MM.1S (cell line): ENCODE results near the gene GALM.

Source experiments
- DNase-seq: peaks from one replicate; pipeline ENCODE4 v3.0.0-alpha.2; 2015
- H2AFZ ChIP-seq: fragments of 300-600 bp; sonication (generic); 2 replicates; pipeline ENCODE4 v1.6.0; 2016; ENCODE audit warnings: antibody characterized with exemption, low read length
- H3F3A ChIP-seq: fragments of 300-600 bp; sonication (generic); 2 replicates; pipeline ENCODE4 v1.6.1; 2016; ENCODE audit warnings: mild to moderate bottlenecking, antibody characterized with exemption, low read length, moderate library complexity, mixed read lengths; ENCODE audit not compliant: insufficient read depth
- H3K27ac ChIP-seq: fragments of 300-600 bp; sonication (generic); 2 replicates; pipeline ENCODE4 v1.5.1; 2016; ENCODE audit warnings: mild to moderate bottlenecking, low read length
- H3K27me3 ChIP-seq: fragments of 300-600 bp; sonication (generic); replicated peaks from 2 replicates; pipeline ENCODE4 v1.6.0; 2016; ENCODE audit warnings: low read length; ENCODE audit not compliant: insufficient read depth
- H3K36me3 ChIP-seq: fragments of 300-600 bp; sonication (generic); replicated peaks from 2 replicates; pipeline ENCODE4 v1.6.1; 2016; ENCODE audit warnings: mild to moderate bottlenecking, low read length, mixed read lengths; ENCODE audit not compliant: insufficient read depth
- H3K4me1 ChIP-seq: fragments of 300-600 bp; sonication (generic); 2 replicates; pipeline ENCODE4 v1.6.1; 2016; ENCODE audit warnings: low read length, mixed read lengths
- H3K4me2 ChIP-seq: fragments of 300-600 bp; sonication (generic); 2 replicates; pipeline ENCODE4 v1.6.0; 2016; ENCODE audit warnings: low read depth, low read length
- H3K4me3 ChIP-seq: fragments of 300-600 bp; sonication (generic); 2 replicates; pipeline ENCODE4 v1.5.1; 2016; ENCODE audit warnings: low read length, mixed read lengths
- H3K79me2 ChIP-seq: fragments of 300-600 bp; sonication (generic); 2 replicates; pipeline ENCODE4 v1.6.1; 2016; ENCODE audit warnings: mixed run types, low read length, mixed read lengths
- H3K9ac ChIP-seq: fragments of 300-600 bp; sonication (generic); 2 replicates; pipeline ENCODE4 v1.6.1; 2016; ENCODE audit warnings: low read length, mixed read lengths
- H3K9me2 ChIP-seq: fragments of 300-600 bp; sonication (generic); replicated peaks from 2 replicates; pipeline ENCODE4 v1.6.1; 2016; ENCODE audit warnings: mild to moderate bottlenecking, low read length, mixed read lengths; ENCODE audit not compliant: insufficient read depth
- H3K9me3 ChIP-seq: fragments of 300-600 bp; sonication (generic); replicated peaks from 2 replicates; pipeline ENCODE4 v1.6.1; 2016; ENCODE audit warnings: mild to moderate bottlenecking, low read length, mixed read lengths; ENCODE audit not compliant: insufficient read depth
- H4K20me1 ChIP-seq: fragments of 300-600 bp; sonication (generic); 2 replicates; pipeline ENCODE4 v1.6.1; 2016; ENCODE audit warnings: mild to moderate bottlenecking, low read length, moderate library complexity, mixed read lengths; ENCODE audit not compliant: insufficient read depth
- EZH2 ChIP-seq: fragments of 300-600 bp; sonication (generic); optimal IDR thresholded peaks from 2 replicates; pipeline ENCODE3; 2017; ENCODE audit warnings: low read depth, mild to moderate bottlenecking, antibody characterized with exemption, low read length, mixed read lengths
- EZH2phosphoT487 ChIP-seq: fragments of 300-600 bp; sonication (generic); IDR thresholded peaks from 2 replicates; pipeline ENCODE4 v1.6.1; 2018; ENCODE audit warnings: antibody characterized with exemption, low read length
- TF ChIP-seq, protein P1 (sequence below): fragments of 300-600 bp; sonication (generic); IDR thresholded peaks from 2 replicates; pipeline ENCODE4 v1.5.1; 2016; ENCODE audit warnings: antibody characterized with exemption, low read length, mixed read lengths

The GALM gene

DNA sequence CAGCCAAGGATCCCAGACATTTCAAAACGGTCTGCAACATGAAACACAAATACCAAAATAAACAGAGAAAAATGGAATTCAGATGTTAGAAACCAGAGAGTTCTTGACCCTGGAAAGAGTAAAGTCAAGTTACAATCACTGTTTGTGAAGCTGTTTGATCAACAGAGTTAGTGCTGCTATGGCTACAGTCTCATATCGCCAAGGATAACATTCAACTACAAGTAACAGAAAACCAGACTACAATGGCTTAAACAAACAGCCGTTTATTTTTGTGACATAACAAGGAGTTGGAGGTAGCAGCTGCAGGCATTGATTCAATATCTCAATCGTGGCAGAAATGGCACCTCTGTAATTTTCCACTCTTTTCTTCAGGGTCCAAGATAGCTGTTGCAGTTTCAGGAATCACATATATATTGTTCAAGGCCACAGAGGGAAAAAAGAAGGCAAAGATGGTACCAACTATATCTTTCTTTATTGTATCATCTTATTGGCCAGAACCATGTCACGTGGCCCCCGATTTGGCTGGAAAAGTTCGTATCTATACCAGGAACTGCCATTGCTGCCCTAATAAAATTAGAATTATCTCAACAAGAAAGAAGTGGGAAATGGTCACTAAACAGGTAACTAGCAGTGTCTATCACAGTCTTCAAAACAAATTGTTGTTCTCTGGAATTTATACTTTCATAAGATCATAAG lies 45.5 kb upstream of the GALM start:
- H3K4me2 ChIP-seq, result no peak overlapping the region
- H3K27me3 ChIP-seq, result no peaks in the 10 kb centered on the region
- H3K4me3 ChIP-seq, result no peak overlapping the region
- no peaks in the 10 kb centered on the region for H3K79me2 ChIP-seq
- no peaks in the 10 kb centered on the region for H3K4me1 ChIP-seq
- no peak for DNase-seq
- H3K9me3 ChIP-seq, result no peaks in the 10 kb centered on the region
- H3F3A ChIP-seq, result no peaks in the 10 kb centered on the region
- H3K27ac ChIP-seq, result no peak overlapping the region
- no peak overlapping the region for H3K9ac ChIP-seq
- H2AFZ ChIP-seq, result no peak overlapping the region
- H3K36me3 ChIP-seq, result no peaks in the 10 kb centered on the region
- TF ChIP-seq EZH2phosphoT487 (no peak), EZH2 (no peak)
- TF ChIP-seq, protein P1, sequence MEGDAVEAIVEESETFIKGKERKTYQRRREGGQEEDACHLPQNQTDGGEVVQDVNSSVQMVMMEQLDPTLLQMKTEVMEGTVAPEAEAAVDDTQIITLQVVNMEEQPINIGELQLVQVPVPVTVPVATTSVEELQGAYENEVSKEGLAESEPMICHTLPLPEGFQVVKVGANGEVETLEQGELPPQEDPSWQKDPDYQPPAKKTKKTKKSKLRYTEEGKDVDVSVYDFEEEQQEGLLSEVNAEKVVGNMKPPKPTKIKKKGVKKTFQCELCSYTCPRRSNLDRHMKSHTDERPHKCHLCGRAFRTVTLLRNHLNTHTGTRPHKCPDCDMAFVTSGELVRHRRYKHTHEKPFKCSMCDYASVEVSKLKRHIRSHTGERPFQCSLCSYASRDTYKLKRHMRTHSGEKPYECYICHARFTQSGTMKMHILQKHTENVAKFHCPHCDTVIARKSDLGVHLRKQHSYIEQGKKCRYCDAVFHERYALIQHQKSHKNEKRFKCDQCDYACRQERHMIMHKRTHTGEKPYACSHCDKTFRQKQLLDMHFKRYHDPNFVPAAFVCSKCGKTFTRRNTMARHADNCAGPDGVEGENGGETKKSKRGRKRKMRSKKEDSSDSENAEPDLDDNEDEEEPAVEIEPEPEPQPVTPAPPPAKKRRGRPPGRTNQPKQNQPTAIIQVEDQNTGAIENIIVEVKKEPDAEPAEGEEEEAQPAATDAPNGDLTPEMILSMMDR, result no peak
- no peaks in the 10 kb centered on the region for H4K20me1 ChIP-seq
- no peaks in the 10 kb centered on the region for H3K9me2 ChIP-seq

DNA sequence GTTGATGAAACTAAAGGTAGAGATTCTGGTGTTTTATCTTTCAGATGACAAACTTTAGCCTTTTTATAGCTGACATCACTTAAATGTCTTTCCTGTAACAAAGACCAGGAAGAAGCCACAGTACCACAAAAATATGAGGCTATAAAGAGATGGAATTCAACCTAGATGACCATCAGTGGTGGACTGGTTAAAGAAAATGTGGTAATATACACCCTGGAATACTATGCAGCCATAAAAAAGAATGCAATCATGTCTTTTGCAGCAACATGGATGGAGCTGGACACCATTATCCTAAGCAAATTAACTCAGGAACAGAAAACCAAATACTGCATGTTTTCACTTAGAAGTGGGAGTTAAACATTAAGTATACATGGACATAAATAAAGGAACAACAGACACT lies 44.9 kb upstream of the GALM start:
- Histone ChIP-seq H3K27me3 (no peaks in the 10 kb centered on the region), H3K36me3 (no peaks in the 10 kb centered on the region)

DNA sequence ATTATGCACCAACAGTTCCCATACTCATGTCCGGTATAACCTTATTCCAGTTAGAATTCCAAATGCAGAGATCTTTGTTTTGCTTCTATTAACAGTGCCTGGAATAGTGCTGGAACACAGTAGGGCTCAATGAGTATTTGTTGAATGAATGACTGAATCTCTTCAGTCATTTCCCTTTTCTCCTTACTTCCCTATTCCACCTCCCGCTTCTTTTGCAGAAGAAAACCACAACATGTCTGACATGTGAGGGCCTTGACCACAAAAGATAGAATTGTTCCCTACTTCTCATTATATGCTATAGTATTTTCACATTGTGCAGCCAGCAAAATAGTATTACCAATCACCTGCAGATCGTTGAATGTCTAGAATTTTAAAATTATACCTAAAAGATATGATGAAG lies 43.7 kb upstream of the GALM start:
- no peaks in the 10 kb centered on the region for H3K9me2 ChIP-seq
- no peak overlapping the region for H3K4me3 ChIP-seq
- no peak overlapping the region for H3K4me2 ChIP-seq
- H3K27ac ChIP-seq, result no peak overlapping the region
- H3K27me3 ChIP-seq, result no peaks in the 10 kb centered on the region
- no peak for TF ChIP-seq EZH2
- TF ChIP-seq, protein P1, result no peak
- no peak for TF ChIP-seq EZH2phosphoT487
- H3F3A ChIP-seq, result no peaks in the 10 kb centered on the region
- DNase-seq, result no peak
- no peak overlapping the region for H2AFZ ChIP-seq
- H4K20me1 ChIP-seq, result no peaks in the 10 kb centered on the region
- no peaks in the 10 kb centered on the region for H3K79me2 ChIP-seq
- no peaks in the 10 kb centered on the region for H3K9me3 ChIP-seq
- H3K4me1 ChIP-seq, result no peaks in the 10 kb centered on the region
- no peak overlapping the region for H3K9ac ChIP-seq
- no peaks in the 10 kb centered on the region for H3K36me3 ChIP-seq

More for the DNA sequence above, 44.9 kb upstream of the GALM start:
- H3K4me1 ChIP-seq, result no peaks in the 10 kb centered on the region
- no peaks in the 10 kb centered on the region for H4K20me1 ChIP-seq
- H3K9me2 ChIP-seq, result no peaks in the 10 kb centered on the region
- no peak overlapping the region for H3K4me2 ChIP-seq
- no peaks in the 10 kb centered on the region for H3K9me3 ChIP-seq
- no peaks in the 10 kb centered on the region for H3F3A ChIP-seq
- DNase-seq, result no peak
- no peak overlapping the region for H2AFZ ChIP-seq
- no peaks in the 10 kb centered on the region for H3K79me2 ChIP-seq
- TF ChIP-seq EZH2 (no peak), EZH2phosphoT487 (no peak)
- TF ChIP-seq, protein P1, result no peak
- no peak overlapping the region for H3K27ac ChIP-seq
- H3K9ac ChIP-seq, result no peak overlapping the region
- no peak overlapping the region for H3K4me3 ChIP-seq
